H9 (cell line): ENCODE data around the gene KIF22. TPM values are rescaled to one million over a fixed set of nuclear protein-coding genes. Genes with fewer than 3 reads are reported as not detected.

Source experiments
- DNase-seq: peaks from one replicate; pipeline ENCODE4 v3.0.0-alpha.2; 2017
- H2AFZ ChIP-seq: one replicate; pipeline ENCODE4 v1.6.1; 2013; ENCODE audit warnings: mild to moderate bottlenecking, low read length, control low read depth, moderate library complexity
- H2AK5ac ChIP-seq: 2 replicates; pipeline ENCODE4 v1.6.1; 2013; ENCODE audit warnings: low read length, control low read depth, mixed read lengths; ENCODE audit not compliant: insufficient read length
- H2BK120ac ChIP-seq: one replicate; pipeline ENCODE4 v1.6.1; 2013; ENCODE audit warnings: low read depth, mild to moderate bottlenecking, low read length, control low read depth, inconsistent platforms; ENCODE audit not compliant: poor library complexity, severe bottlenecking
- H2BK12ac ChIP-seq: 2 replicates; pipeline ENCODE4 v1.6.1; 2013; ENCODE audit warnings: low read length, control low read depth, mixed read lengths, low read depth; ENCODE audit not compliant: insufficient read length
- H2BK15ac ChIP-seq: 2 replicates; pipeline ENCODE4 v1.6.1; 2013; ENCODE audit warnings: low read depth, low read length, control low read depth
- H2BK20ac ChIP-seq: one replicate; pipeline ENCODE4 v1.6.1; 2013; ENCODE audit warnings: low read depth, mild to moderate bottlenecking, low read length, control low read depth, inconsistent platforms; ENCODE audit not compliant: poor library complexity, severe bottlenecking
- H2BK5ac ChIP-seq: 2 replicates; pipeline ENCODE4 v1.6.1; 2013; ENCODE audit warnings: low read length, control low read depth, mixed read lengths; ENCODE audit not compliant: insufficient read length
- H3K14ac ChIP-seq: 2 replicates; pipeline ENCODE4 v1.6.1; 2013; ENCODE audit warnings: low read length, control low read depth; ENCODE audit not compliant: insufficient read depth
- H3K18ac ChIP-seq: 2 replicates; pipeline ENCODE4 v1.6.1; 2013; ENCODE audit warnings: low read depth, mild to moderate bottlenecking, mixed read lengths, low read length, control low read depth; ENCODE audit not compliant: insufficient read length
- H3K23ac ChIP-seq: 2 replicates; pipeline ENCODE4 v1.6.1; 2013; ENCODE audit warnings: low read length, control low read depth, mixed read lengths, low read depth; ENCODE audit not compliant: insufficient read length
- H3K23me2 ChIP-seq: 2 replicates; pipeline ENCODE4 v1.6.1; 2013; ENCODE audit warnings: low read depth, mild to moderate bottlenecking, mixed read lengths, low read length, control low read depth; ENCODE audit not compliant: insufficient read length, poor library complexity, severe bottlenecking
- H3K27ac ChIP-seq: 2 replicates; pipeline ENCODE4 v1.5.1; 2013; ENCODE audit warnings: low read length, control low read depth, mixed read lengths, low read depth; ENCODE audit not compliant: insufficient read length
- H3K27me3 ChIP-seq: 2 replicates; pipeline ENCODE4 v1.6.1; 2013; ENCODE audit warnings: low read length, control low read depth, inconsistent platforms; ENCODE audit not compliant: insufficient read depth
- H3K4ac ChIP-seq: 2 replicates; pipeline ENCODE4 v1.6.1; 2013; ENCODE audit warnings: low read depth, mild to moderate bottlenecking, control low read depth, inconsistent platforms, low read length, moderate library complexity
- H3K4me1 ChIP-seq: 2 replicates; pipeline ENCODE4 v1.6.1; 2013; ENCODE audit warnings: low read length, control low read depth, inconsistent platforms; ENCODE audit not compliant: insufficient read depth
- H3K4me2 ChIP-seq: 2 replicates; pipeline ENCODE4 v1.6.1; 2013; ENCODE audit warnings: low read length, control low read depth, mixed read lengths; ENCODE audit not compliant: insufficient read length, insufficient read depth
- H3K56ac ChIP-seq: 2 replicates; pipeline ENCODE4 v1.6.1; 2013; ENCODE audit warnings: low read depth, mild to moderate bottlenecking, mixed read lengths, low read length, control low read depth; ENCODE audit not compliant: insufficient read length
- H3K79me1 ChIP-seq: 2 replicates; pipeline ENCODE4 v1.6.1; 2013; ENCODE audit warnings: low read depth, mild to moderate bottlenecking, moderate library complexity, low read length, control low read depth, inconsistent platforms; ENCODE audit not compliant: insufficient read depth, poor library complexity, severe bottlenecking
- H3K79me2 ChIP-seq: 2 replicates; pipeline ENCODE4 v1.6.1; 2013; ENCODE audit warnings: low read length, control low read depth, inconsistent platforms; ENCODE audit not compliant: insufficient read depth
- H3K9ac ChIP-seq: 2 replicates; pipeline ENCODE4 v1.6.1; 2013; ENCODE audit warnings: low read length, control low read depth, mixed read lengths; ENCODE audit not compliant: insufficient read length; ENCODE audit errors: extremely low read depth
- H3K9me3 ChIP-seq: one replicate; pipeline ENCODE4 v1.6.1; 2013; ENCODE audit warnings: low read depth, low read length, inconsistent platforms; ENCODE audit not compliant: control insufficient read depth
- H3T11ph ChIP-seq: one replicate; pipeline ENCODE4 v1.6.1; 2013; ENCODE audit warnings: mild to moderate bottlenecking, low read length, control low read depth, inconsistent platforms
- H4K20me1 ChIP-seq: one replicate; pipeline ENCODE4 v1.6.1; 2013; ENCODE audit not compliant: control insufficient read depth, insufficient read length, insufficient read depth
- H4K5ac ChIP-seq: 2 replicates; pipeline ENCODE4 v1.6.1; 2013; ENCODE audit warnings: low read depth, mild to moderate bottlenecking, mixed read lengths, low read length, control low read depth; ENCODE audit not compliant: insufficient read length
- H4K8ac ChIP-seq: replicated peaks from 2 replicates; pipeline ENCODE4 v1.6.1; 2013; ENCODE audit warnings: low read length, control low read depth, mixed read lengths, low read depth; ENCODE audit not compliant: insufficient read length
- H4K91ac ChIP-seq: 2 replicates; pipeline ENCODE4 v1.6.1; 2013; ENCODE audit warnings: low read depth, mild to moderate bottlenecking, moderate library complexity, mixed read lengths, low read length, control low read depth; ENCODE audit not compliant: insufficient read length
- H3K27ac Mint-ChIP-seq, 3 experiments: 2 replicates in 2 of 3; 3 replicates in 1 of 3; pipeline ENCODE4 v1.8.0; 2020 to 2021; ENCODE audit warnings: mixed read lengths in 3 of 3, mild to moderate bottlenecking in 1 of 3, moderate library complexity in 1 of 3
- H3K27me3 Mint-ChIP-seq: 2 replicates; pipeline ENCODE4 v1.8.0; 2021; ENCODE audit warnings: low read depth, mild to moderate bottlenecking, moderate library complexity, mixed read lengths
- H3K36me3 Mint-ChIP-seq, 3 experiments: 2 replicates in 2 of 3; 3 replicates in 1 of 3; pipeline ENCODE4 v1.8.0; 2020 to 2021; ENCODE audit warnings: low read depth in 3 of 3, mixed read lengths in 3 of 3; ENCODE audit not compliant: insufficient read depth in 1 of 3
- H3K4me1 Mint-ChIP-seq, 2 experiments: 2 replicates each; pipeline ENCODE4 v1.8.0; 2020; ENCODE audit warnings: mixed read lengths in 2 of 2
- H3K4me3 Mint-ChIP-seq, 2 experiments: 2 replicates in 1 of 2; 3 replicates in 1 of 2; pipeline ENCODE4 v1.8.0; 2020 to 2021; ENCODE audit warnings: mild to moderate bottlenecking in 2 of 2, mixed read lengths in 2 of 2, moderate library complexity in 1 of 2
- H3K9me3 Mint-ChIP-seq, 2 experiments: 2 replicates in 1 of 2; 3 replicates in 1 of 2; pipeline ENCODE4 v1.8.0; 2020; ENCODE audit warnings: mild to moderate bottlenecking in 2 of 2, mixed read lengths in 2 of 2, moderate library complexity in 1 of 2
- CTCF ChIP-seq: fragments of 200-600 bp; sonication (generic); conservative IDR thresholded peaks from 3 replicates; pipeline ENCODE4 v1.8.0; 2021; ENCODE audit warnings: antibody characterized with exemption, mild to moderate bottlenecking
- WGBS: extraction: QIAGEN DNeasy Blood & Tissue Kit; methylation state at CpG from one replicate; pipeline ENCODE4 v1.1.7; 2013; ENCODE audit warnings: missing lambda C conversion rate, low lambda C conversion rate, mixed read lengths; ENCODE audit not compliant: insufficient read length; ENCODE audit errors: extremely low coverage; 5-methylcytosine and 5-hydroxymethylcytosine counted together
- total RNA-seq: library from RNA; stranded (reverse); gene quantifications from 2 replicates; pipeline ENCODE4 v1.2.1, GENCODE V29; 2021

Gene KIF22
- total RNA-seq, 1 experiment from 2014 or later: 151 TPM

- TF ChIP-seq CTCF: no peak
Measured at GRCh38 chr16:29742683-29743275, 47.8 kb upstream of the KIF22 start.

More at GRCh38 chr16:29742683-29743275, 47.8 kb upstream of the KIF22 start:
- H3K9ac ChIP-seq: no peak overlapping the region
- Mint-ChIP-seq H3K9me3 (peaks cover 4 to 8% of the 10 kb centered on the region in 2 experiments; a peak in 4 of 5 replicates), H3K36me3 (peaks cover 17 to 43% (median 40%) of the 10 kb centered on the region in 3 experiments), H3K27ac (no peak overlapping the region; a peak in 1 of 7 replicates), H3K27me3 (no peaks in the 10 kb centered on the region), H3K4me3 (no peak overlapping the region), H3K4me1 (peaks cover 0 to 16% of the 10 kb centered on the region in 2 experiments; a peak in 3 of 4 replicates)
- H3K23ac ChIP-seq: no peak overlapping the region
- H3K4me2 ChIP-seq: no peak overlapping the region
- no peak overlapping the region for H3T11ph ChIP-seq
- H2BK5ac ChIP-seq: no peak overlapping the region
- H2BK15ac ChIP-seq: no peak overlapping the region
- no peak overlapping the region for H2BK20ac ChIP-seq
- no peaks in the 10 kb centered on the region for H3K9me3 ChIP-seq
- H4K91ac ChIP-seq: no peak overlapping the region
- no peaks in the 10 kb centered on the region for H4K20me1 ChIP-seq
- H2AFZ ChIP-seq: no peak overlapping the region
- no peaks in the 10 kb centered on the region for H3K23me2 ChIP-seq
- no peak overlapping the region for H3K4ac ChIP-seq
- no peak overlapping the region for H3K56ac ChIP-seq
- H3K79me1 ChIP-seq: no peaks in the 10 kb centered on the region
- no peak overlapping the region for H4K8ac ChIP-seq
- no peak overlapping the region for H3K14ac ChIP-seq
- no peaks in the 10 kb centered on the region for H3K79me2 ChIP-seq
- no peaks in the 10 kb centered on the region for H3K27me3 ChIP-seq
- no peak overlapping the region for H2BK120ac ChIP-seq
- no CpG with 5 or more reads among the region's 7 CpGs for WGBS
- no peak overlapping the region for H3K18ac ChIP-seq
- H4K5ac ChIP-seq: no peak overlapping the region
- no peaks in the 10 kb centered on the region for H3K4me1 ChIP-seq
- no peak for DNase-seq
- no peak overlapping the region for H2AK5ac ChIP-seq
- no peak overlapping the region for H3K27ac ChIP-seq
- no peak overlapping the region for H2BK12ac ChIP-seq
